Keratinocyte (primary cell): Measurements from ENCODE around the gene MRTFB. TPM values are rescaled to one million over a fixed set of nuclear protein-coding genes. Genes with fewer than 3 reads are reported as not detected.

Experiments used
- DNase-seq: peaks from one replicate; pipeline ENCODE4 v3.0.0-alpha.2; 2011; ENCODE audit warnings: low read depth, missing footprints, low spot score
- FAIRE-seq: peaks from 2 replicates; lab custom pipeline; 2011; peaks lifted over from hg19 to GRCh38; lab: Jason Lieb, UNC
- H2AFZ ChIP-seq: 2 replicates; pipeline ENCODE4 v1.6.0; 2012; ENCODE audit warnings: low read length, control low read depth, inconsistent platforms; ENCODE audit not compliant: control insufficient read depth
- H3K27ac ChIP-seq: 2 replicates; pipeline ENCODE4 v1.5.1; 2011; ENCODE audit warnings: low read length; ENCODE audit not compliant: control insufficient read depth, insufficient read depth
- H3K27me3 ChIP-seq: 3 replicates; pipeline ENCODE4 v1.6.0; 2011; ENCODE audit warnings: low read length; ENCODE audit not compliant: control insufficient read depth, insufficient read depth; ENCODE audit errors: extremely low read depth
- H3K36me3 ChIP-seq, 2 experiments: 2 replicates in 1 of 2; 3 replicates in 1 of 2; pipeline ENCODE4 v1.5.1; 2011; ENCODE audit warnings: low read length in 2 of 2, mild to moderate bottlenecking in 1 of 2; ENCODE audit not compliant: control insufficient read depth in 2 of 2, insufficient read depth in 2 of 2; ENCODE audit errors: extremely low read depth in 1 of 2
- H3K4me1 ChIP-seq: 3 replicates; pipeline ENCODE4 v1.5.1; 2011; ENCODE audit warnings: low read length; ENCODE audit not compliant: control insufficient read depth, insufficient read depth; ENCODE audit errors: extremely low read depth
- H3K4me2 ChIP-seq: 3 replicates; pipeline ENCODE4 v1.6.0; 2011; ENCODE audit warnings: low read depth, low read length; ENCODE audit not compliant: control insufficient read depth, insufficient read depth; ENCODE audit errors: extremely low read depth
- H3K4me3 ChIP-seq, 3 experiments: fragments of 200-600 bp in 1 of 3; sonication (generic) in 1 of 3; 2 replicates in 2 of 3; 3 replicates in 1 of 3; pipeline ENCODE4 v1.5.1; 2011 to 2016; ENCODE audit warnings: low read length in 3 of 3, mild to moderate bottlenecking in 3 of 3, control low read depth in 2 of 3, inconsistent platforms in 1 of 3, low read depth in 1 of 3, mixed read lengths in 1 of 3, mixed run types in 1 of 3, moderate library complexity in 1 of 3; ENCODE audit not compliant: control insufficient read depth in 2 of 3, insufficient read depth in 2 of 3; ENCODE audit errors: extremely low read depth in 1 of 3
- H3K79me2 ChIP-seq: 2 replicates; pipeline ENCODE4 v1.6.0; 2012; ENCODE audit warnings: low read length; ENCODE audit not compliant: control insufficient read depth, insufficient read depth
- H3K9ac ChIP-seq: 3 replicates; pipeline ENCODE4 v1.6.0; 2011; ENCODE audit warnings: low read length; ENCODE audit not compliant: control insufficient read depth, insufficient read depth; ENCODE audit errors: extremely low read depth
- H3K9me1 ChIP-seq: 3 replicates; pipeline ENCODE4 v1.6.0; 2011; ENCODE audit warnings: low read length; ENCODE audit not compliant: control insufficient read depth, insufficient read depth; ENCODE audit errors: extremely low read depth
- H3K9me3 ChIP-seq: 2 replicates; pipeline ENCODE4 v1.5.1; 2012; ENCODE audit warnings: low read depth, low read length; ENCODE audit not compliant: control insufficient read depth
- H4K20me1 ChIP-seq: 3 replicates; pipeline ENCODE4 v1.6.0; 2011; ENCODE audit warnings: low read length; ENCODE audit not compliant: control insufficient read depth, insufficient read depth; ENCODE audit errors: extremely low read depth
- EZH2 ChIP-seq: IDR thresholded peaks from one replicate; pipeline ENCODE4 v1.6.1; 2012; ENCODE audit warnings: inconsistent platforms, mild to moderate bottlenecking, low read length, moderate library complexity
- dilution Hi-C: fragments of 300-500 bp; cut with MboI; formaldehyde crosslinking; loops from one replicate; pipeline ENCODE4 v1.7.0; 2020; ENCODE audit warnings: low sequenced_read_pairs; ENCODE audit not compliant: extremely low pct_ligation_motif_present
- polyA plus RNA-seq, 5 experiments: library from polyadenylated mRNA; depleted of rRNA in 3 of 5; stranded (reverse) in 3 of 5; stranded (forward) in 1 of 5; unstranded in 1 of 5; fragments of >200 nt; gene quantifications; 1 replicate in 1 of 5; 2 replicates in 3 of 5; 3 replicates in 1 of 5; pipeline versions ENCODE4 v1.2.1 to v1.2.3, GENCODE V29; 2011 to 2012; ENCODE audit warnings: missing spikeins in 2 of 5, low read depth in 1 of 5, low replicate concordance in 1 of 5
- TF ChIP-seq, protein P1 (sequence below), 3 experiments: IDR thresholded peaks in 1 of 3; conservative IDR thresholded peaks in 1 of 3; optimal IDR thresholded peaks in 1 of 3; 2 replicates in 2 of 3; 3 replicates in 1 of 3; pipeline versions ENCODE3 to v1.5.1; 2011; ENCODE audit warnings: low read length in 3 of 3, mild to moderate bottlenecking in 3 of 3, moderate library complexity in 2 of 3, control low read depth in 1 of 3, inconsistent platforms in 1 of 3; ENCODE audit not compliant: insufficient read depth in 2 of 3; ENCODE audit errors: extremely low read depth in 1 of 3

MRTFB gene
- polyA plus RNA-seq, 1 donor (not counting 4 experiments of a cell fraction or from before 2014, with no cell fraction given) = 12.1 TPM

DNA sequence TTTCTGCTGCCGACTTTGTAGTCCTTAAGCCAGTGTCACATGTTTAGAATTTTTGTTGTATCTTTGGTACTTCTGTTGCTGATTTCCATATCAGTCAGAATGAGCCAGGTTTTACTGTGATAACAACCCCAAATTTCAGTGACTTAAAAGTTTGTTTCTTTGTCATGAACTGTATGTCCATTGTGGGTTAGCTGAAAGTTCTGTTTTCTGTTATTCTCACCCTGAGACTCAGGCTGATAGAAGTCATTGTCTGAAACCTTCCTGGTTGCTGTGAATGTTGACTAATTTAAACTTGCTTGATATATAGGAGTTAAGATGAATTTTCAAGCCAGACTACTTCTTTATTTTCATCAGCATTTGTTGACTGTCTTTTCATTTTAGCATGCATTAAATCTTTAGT lies 68.8 kb downstream of the MRTFB start:
- H3K4me3 ChIP-seq = no peak overlapping the region
- peaks cover 2% of the 10 kb centered on the region for H3K9me3 ChIP-seq
- dilution Hi-C loops = no loop called here
- no peak overlapping the region for H2AFZ ChIP-seq
- H3K36me3 ChIP-seq = peaks cover 5% of the 10 kb centered on the region in 2 experiments
- H3K9ac ChIP-seq = no peak overlapping the region
- no peak overlapping the region for H3K27ac ChIP-seq
- no peaks in the 10 kb centered on the region for H3K4me1 ChIP-seq
- no peak overlapping the region for H3K4me2 ChIP-seq
- TF ChIP-seq, protein P1, sequence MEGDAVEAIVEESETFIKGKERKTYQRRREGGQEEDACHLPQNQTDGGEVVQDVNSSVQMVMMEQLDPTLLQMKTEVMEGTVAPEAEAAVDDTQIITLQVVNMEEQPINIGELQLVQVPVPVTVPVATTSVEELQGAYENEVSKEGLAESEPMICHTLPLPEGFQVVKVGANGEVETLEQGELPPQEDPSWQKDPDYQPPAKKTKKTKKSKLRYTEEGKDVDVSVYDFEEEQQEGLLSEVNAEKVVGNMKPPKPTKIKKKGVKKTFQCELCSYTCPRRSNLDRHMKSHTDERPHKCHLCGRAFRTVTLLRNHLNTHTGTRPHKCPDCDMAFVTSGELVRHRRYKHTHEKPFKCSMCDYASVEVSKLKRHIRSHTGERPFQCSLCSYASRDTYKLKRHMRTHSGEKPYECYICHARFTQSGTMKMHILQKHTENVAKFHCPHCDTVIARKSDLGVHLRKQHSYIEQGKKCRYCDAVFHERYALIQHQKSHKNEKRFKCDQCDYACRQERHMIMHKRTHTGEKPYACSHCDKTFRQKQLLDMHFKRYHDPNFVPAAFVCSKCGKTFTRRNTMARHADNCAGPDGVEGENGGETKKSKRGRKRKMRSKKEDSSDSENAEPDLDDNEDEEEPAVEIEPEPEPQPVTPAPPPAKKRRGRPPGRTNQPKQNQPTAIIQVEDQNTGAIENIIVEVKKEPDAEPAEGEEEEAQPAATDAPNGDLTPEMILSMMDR (optimal IDR thresholded peaks at IDR 0.05 in 1 of 3, IDR thresholded peaks at IDR 0.05 in 1 of 3, conservative IDR thresholded peaks at IDR 0.05 in 1 of 3; ENCODE audit: extremely low read depth in 1 of 3, insufficient read depth in 2 of 3, low read length in 3 of 3) = no peak
- TF ChIP-seq EZH2 = no peak
- no peak for DNase-seq
- FAIRE-seq = no peak
- no peaks in the 10 kb centered on the region for H3K9me1 ChIP-seq
- H3K79me2 ChIP-seq = no peaks in the 10 kb centered on the region
- H3K27me3 ChIP-seq = no peaks in the 10 kb centered on the region
- no peaks in the 10 kb centered on the region for H4K20me1 ChIP-seq

- no peaks in the 10 kb centered on the region for H3K4me1 ChIP-seq
- H3K9me1 ChIP-seq = no peaks in the 10 kb centered on the region
- no peak overlapping the region for H3K27ac ChIP-seq
- H3K27me3 ChIP-seq = no peaks in the 10 kb centered on the region
- no peaks in the 10 kb centered on the region for H3K79me2 ChIP-seq
- no peak for DNase-seq
- dilution Hi-C loops = no loop called here
- peaks cover 5% of the 10 kb centered on the region in 2 experiments for H3K36me3 ChIP-seq
- H2AFZ ChIP-seq = no peak overlapping the region
- no peak for FAIRE-seq
- H4K20me1 ChIP-seq = no peaks in the 10 kb centered on the region
- no peak overlapping the region for H3K4me3 ChIP-seq
- H3K9me3 ChIP-seq = peaks cover 2% of the 10 kb centered on the region
- TF ChIP-seq EZH2 = no peak
- TF ChIP-seq, protein P1 (optimal IDR thresholded peaks at IDR 0.05 in 1 of 3, IDR thresholded peaks at IDR 0.05 in 1 of 3, conservative IDR thresholded peaks at IDR 0.05 in 1 of 3; ENCODE audit: extremely low read depth in 1 of 3, insufficient read depth in 2 of 3, low read length in 3 of 3) = no peak
- H3K9ac ChIP-seq = no peak overlapping the region
- no peak overlapping the region for H3K4me2 ChIP-seq
These were observed 69.8 kb downstream of the MRTFB start for GRCh38 chr16:14140923-14141322.
